PFSK-1 (cell line): ENCODE measurements around the gene CLN5.

ENCODE experiments used
- POLR2AphosphoS5 ChIP-seq: IDR thresholded peaks from 2 replicates; pipeline ENCODE4 v1.6.1; 2012; ENCODE audit warnings: low read depth, mild to moderate bottlenecking, control low read depth, low read length, moderate library complexity
- SIN3A ChIP-seq: IDR thresholded peaks from 2 replicates; pipeline ENCODE4 v1.6.1; 2012; ENCODE audit warnings: mild to moderate bottlenecking, low read length, moderate library complexity, borderline replicate concordance; ENCODE audit not compliant: insufficient read depth
- TAF1 ChIP-seq: IDR thresholded peaks from 2 replicates; pipeline ENCODE4 v1.6.1; 2012; ENCODE audit warnings: low read length, control low read depth, borderline replicate concordance; ENCODE audit not compliant: insufficient read depth
- TF ChIP-seq, protein P1 (sequence below), 2 experiments: IDR thresholded peaks; 2 replicates each; pipeline versions ENCODE4 v1.6.1 to v1.8.0; 2011 to 2012; ENCODE audit warnings: low read depth in 2 of 2, low read length in 2 of 2, control low read depth in 1 of 2, inconsistent platforms in 1 of 2, mild to moderate bottlenecking in 1 of 2, moderate library complexity in 1 of 2; ENCODE audit not compliant: insufficient read depth in 1 of 2

DNA sequence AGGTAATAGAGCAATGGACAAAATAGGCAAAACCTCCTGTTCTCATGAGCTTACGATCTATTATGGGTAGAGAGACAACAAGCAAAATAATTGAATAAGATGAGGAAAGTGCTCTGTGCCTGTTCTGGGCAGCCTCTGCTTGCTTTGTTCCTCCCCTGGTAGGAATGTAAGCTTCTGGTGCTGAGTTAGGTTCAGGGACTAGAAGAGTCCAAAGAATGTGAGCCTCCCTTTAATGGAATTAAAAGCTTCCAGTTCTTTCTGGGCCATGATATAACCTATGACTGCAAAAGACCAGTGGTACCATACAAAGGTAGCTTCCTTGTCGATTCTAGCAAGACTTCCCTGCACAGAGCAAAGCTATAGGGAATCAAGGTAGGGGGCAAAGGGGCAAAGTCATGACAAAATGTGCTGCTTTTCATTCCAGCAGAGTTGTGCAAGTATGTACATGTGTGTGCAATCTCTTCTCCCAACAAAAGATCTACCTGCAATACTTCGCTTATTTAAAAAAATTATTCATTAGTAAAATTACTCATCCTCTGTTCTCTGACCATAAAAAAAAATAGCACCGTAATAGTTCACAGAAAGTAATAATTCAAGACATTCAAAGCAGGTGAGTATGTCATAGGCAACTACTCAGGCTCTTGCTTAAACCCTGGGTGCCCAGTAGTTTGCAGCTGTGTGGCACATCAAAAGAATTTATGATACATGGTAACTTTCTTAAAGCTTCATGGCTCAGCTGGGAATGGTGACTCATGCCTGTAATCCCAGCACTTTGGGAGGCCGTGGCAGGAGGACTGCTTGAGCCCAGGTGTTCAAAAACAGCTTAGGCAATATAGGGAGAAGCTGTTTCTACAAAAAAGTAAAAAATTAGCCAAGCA lies 22.2 kb upstream of the CLN5 start:
- TF ChIP-seq, protein P1, sequence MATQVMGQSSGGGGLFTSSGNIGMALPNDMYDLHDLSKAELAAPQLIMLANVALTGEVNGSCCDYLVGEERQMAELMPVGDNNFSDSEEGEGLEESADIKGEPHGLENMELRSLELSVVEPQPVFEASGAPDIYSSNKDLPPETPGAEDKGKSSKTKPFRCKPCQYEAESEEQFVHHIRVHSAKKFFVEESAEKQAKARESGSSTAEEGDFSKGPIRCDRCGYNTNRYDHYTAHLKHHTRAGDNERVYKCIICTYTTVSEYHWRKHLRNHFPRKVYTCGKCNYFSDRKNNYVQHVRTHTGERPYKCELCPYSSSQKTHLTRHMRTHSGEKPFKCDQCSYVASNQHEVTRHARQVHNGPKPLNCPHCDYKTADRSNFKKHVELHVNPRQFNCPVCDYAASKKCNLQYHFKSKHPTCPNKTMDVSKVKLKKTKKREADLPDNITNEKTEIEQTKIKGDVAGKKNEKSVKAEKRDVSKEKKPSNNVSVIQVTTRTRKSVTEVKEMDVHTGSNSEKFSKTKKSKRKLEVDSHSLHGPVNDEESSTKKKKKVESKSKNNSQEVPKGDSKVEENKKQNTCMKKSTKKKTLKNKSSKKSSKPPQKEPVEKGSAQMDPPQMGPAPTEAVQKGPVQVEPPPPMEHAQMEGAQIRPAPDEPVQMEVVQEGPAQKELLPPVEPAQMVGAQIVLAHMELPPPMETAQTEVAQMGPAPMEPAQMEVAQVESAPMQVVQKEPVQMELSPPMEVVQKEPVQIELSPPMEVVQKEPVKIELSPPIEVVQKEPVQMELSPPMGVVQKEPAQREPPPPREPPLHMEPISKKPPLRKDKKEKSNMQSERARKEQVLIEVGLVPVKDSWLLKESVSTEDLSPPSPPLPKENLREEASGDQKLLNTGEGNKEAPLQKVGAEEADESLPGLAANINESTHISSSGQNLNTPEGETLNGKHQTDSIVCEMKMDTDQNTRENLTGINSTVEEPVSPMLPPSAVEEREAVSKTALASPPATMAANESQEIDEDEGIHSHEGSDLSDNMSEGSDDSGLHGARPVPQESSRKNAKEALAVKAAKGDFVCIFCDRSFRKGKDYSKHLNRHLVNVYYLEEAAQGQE (IDR thresholded peaks at IDR 0.05; ENCODE audit: insufficient read depth in 1 of 2, low read depth in 2 of 2, low read length in 2 of 2) = no peak
- TF ChIP-seq POLR2AphosphoS5 = no peak
- TF ChIP-seq SIN3A = no peak
- no peak for TF ChIP-seq TAF1
